OCI-LY3 (cell line): ENCODE measurements around the gene ADPRM.

Experiments
- CTCF ChIP-seq: fragments of 200-600, 300-600 bp; sonication (generic); IDR thresholded peaks from 2 replicates; pipeline ENCODE4 v1.5.1; 2014; ENCODE audit warnings: antibody characterized with exemption, low read length, low read depth
- EZH2phosphoT487 ChIP-seq: fragments of 200-600 bp; shearing (Covaris generic); IDR thresholded peaks from 2 replicates; pipeline ENCODE4 v1.6.1; 2018; ENCODE audit warnings: antibody characterized with exemption, mixed run types, low read depth

DNA sequence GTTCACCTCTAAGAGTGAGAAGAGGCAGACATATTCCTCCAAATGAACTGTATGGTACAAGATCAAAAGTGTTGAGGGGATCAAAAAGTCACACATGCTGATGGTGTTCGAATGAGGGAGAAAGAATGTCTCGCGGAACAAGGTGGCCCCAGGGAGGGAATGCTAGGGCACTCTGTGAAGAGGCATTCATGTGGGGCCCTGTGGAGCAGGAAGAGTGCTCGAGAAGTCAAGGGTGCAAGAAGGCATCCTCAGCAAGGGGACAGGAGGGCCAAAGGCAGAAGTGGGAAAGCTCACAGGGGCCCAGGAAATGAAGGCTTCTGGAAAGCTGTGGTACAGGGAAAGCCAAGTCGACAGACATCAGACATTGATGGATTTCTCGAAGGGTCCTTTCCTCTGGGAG lies 34.2 kb upstream of the ADPRM start:
- no peak for TF ChIP-seq CTCF
- no peak for TF ChIP-seq EZH2phosphoT487
